H9 (cell line): ENCODE measurements around the gene CYBC1. TPM values are rescaled to one million over a fixed set of nuclear protein-coding genes. Genes with fewer than 3 reads are reported as not detected.
A peak's percentile ranks its signal among the peaks of the same experiment; 100 is the strongest.

ENCODE experiments used
- DNase-seq: peaks from one replicate; pipeline ENCODE4 v3.0.0-alpha.2; 2017
- H2AFZ ChIP-seq: one replicate; pipeline ENCODE4 v1.6.1; 2013; ENCODE audit warnings: mild to moderate bottlenecking, low read length, control low read depth, moderate library complexity
- H2AK5ac ChIP-seq: 2 replicates; pipeline ENCODE4 v1.6.1; 2013; ENCODE audit warnings: low read length, control low read depth, mixed read lengths; ENCODE audit not compliant: insufficient read length
- H2BK120ac ChIP-seq: one replicate; pipeline ENCODE4 v1.6.1; 2013; ENCODE audit warnings: low read depth, mild to moderate bottlenecking, low read length, control low read depth, inconsistent platforms; ENCODE audit not compliant: poor library complexity, severe bottlenecking
- H2BK12ac ChIP-seq: 2 replicates; pipeline ENCODE4 v1.6.1; 2013; ENCODE audit warnings: low read length, control low read depth, mixed read lengths, low read depth; ENCODE audit not compliant: insufficient read length
- H2BK15ac ChIP-seq: 2 replicates; pipeline ENCODE4 v1.6.1; 2013; ENCODE audit warnings: low read depth, low read length, control low read depth
- H2BK20ac ChIP-seq: one replicate; pipeline ENCODE4 v1.6.1; 2013; ENCODE audit warnings: low read depth, mild to moderate bottlenecking, low read length, control low read depth, inconsistent platforms; ENCODE audit not compliant: poor library complexity, severe bottlenecking
- H2BK5ac ChIP-seq: 2 replicates; pipeline ENCODE4 v1.6.1; 2013; ENCODE audit warnings: low read length, control low read depth, mixed read lengths; ENCODE audit not compliant: insufficient read length
- H3K14ac ChIP-seq: 2 replicates; pipeline ENCODE4 v1.6.1; 2013; ENCODE audit warnings: low read length, control low read depth; ENCODE audit not compliant: insufficient read depth
- H3K18ac ChIP-seq: 2 replicates; pipeline ENCODE4 v1.6.1; 2013; ENCODE audit warnings: low read depth, mild to moderate bottlenecking, mixed read lengths, low read length, control low read depth; ENCODE audit not compliant: insufficient read length
- H3K23ac ChIP-seq: 2 replicates; pipeline ENCODE4 v1.6.1; 2013; ENCODE audit warnings: low read length, control low read depth, mixed read lengths, low read depth; ENCODE audit not compliant: insufficient read length
- H3K23me2 ChIP-seq: 2 replicates; pipeline ENCODE4 v1.6.1; 2013; ENCODE audit warnings: low read depth, mild to moderate bottlenecking, mixed read lengths, low read length, control low read depth; ENCODE audit not compliant: insufficient read length, poor library complexity, severe bottlenecking
- H3K27ac ChIP-seq: 2 replicates; pipeline ENCODE4 v1.5.1; 2013; ENCODE audit warnings: low read length, control low read depth, mixed read lengths, low read depth; ENCODE audit not compliant: insufficient read length
- H3K27me3 ChIP-seq: 2 replicates; pipeline ENCODE4 v1.6.1; 2013; ENCODE audit warnings: low read length, control low read depth, inconsistent platforms; ENCODE audit not compliant: insufficient read depth
- H3K4ac ChIP-seq: 2 replicates; pipeline ENCODE4 v1.6.1; 2013; ENCODE audit warnings: low read depth, mild to moderate bottlenecking, control low read depth, inconsistent platforms, low read length, moderate library complexity
- H3K4me1 ChIP-seq: 2 replicates; pipeline ENCODE4 v1.6.1; 2013; ENCODE audit warnings: low read length, control low read depth, inconsistent platforms; ENCODE audit not compliant: insufficient read depth
- H3K4me2 ChIP-seq: 2 replicates; pipeline ENCODE4 v1.6.1; 2013; ENCODE audit warnings: low read length, control low read depth, mixed read lengths; ENCODE audit not compliant: insufficient read length, insufficient read depth
- H3K56ac ChIP-seq: 2 replicates; pipeline ENCODE4 v1.6.1; 2013; ENCODE audit warnings: low read depth, mild to moderate bottlenecking, mixed read lengths, low read length, control low read depth; ENCODE audit not compliant: insufficient read length
- H3K79me1 ChIP-seq: 2 replicates; pipeline ENCODE4 v1.6.1; 2013; ENCODE audit warnings: low read depth, mild to moderate bottlenecking, moderate library complexity, low read length, control low read depth, inconsistent platforms; ENCODE audit not compliant: insufficient read depth, poor library complexity, severe bottlenecking
- H3K79me2 ChIP-seq: 2 replicates; pipeline ENCODE4 v1.6.1; 2013; ENCODE audit warnings: low read length, control low read depth, inconsistent platforms; ENCODE audit not compliant: insufficient read depth
- H3K9ac ChIP-seq: 2 replicates; pipeline ENCODE4 v1.6.1; 2013; ENCODE audit warnings: low read length, control low read depth, mixed read lengths; ENCODE audit not compliant: insufficient read length; ENCODE audit errors: extremely low read depth
- H3K9me3 ChIP-seq: one replicate; pipeline ENCODE4 v1.6.1; 2013; ENCODE audit warnings: low read depth, low read length, inconsistent platforms; ENCODE audit not compliant: control insufficient read depth
- H3T11ph ChIP-seq: one replicate; pipeline ENCODE4 v1.6.1; 2013; ENCODE audit warnings: mild to moderate bottlenecking, low read length, control low read depth, inconsistent platforms
- H4K20me1 ChIP-seq: one replicate; pipeline ENCODE4 v1.6.1; 2013; ENCODE audit not compliant: control insufficient read depth, insufficient read length, insufficient read depth
- H4K5ac ChIP-seq: 2 replicates; pipeline ENCODE4 v1.6.1; 2013; ENCODE audit warnings: low read depth, mild to moderate bottlenecking, mixed read lengths, low read length, control low read depth; ENCODE audit not compliant: insufficient read length
- H4K8ac ChIP-seq: replicated peaks from 2 replicates; pipeline ENCODE4 v1.6.1; 2013; ENCODE audit warnings: low read length, control low read depth, mixed read lengths, low read depth; ENCODE audit not compliant: insufficient read length
- H4K91ac ChIP-seq: 2 replicates; pipeline ENCODE4 v1.6.1; 2013; ENCODE audit warnings: low read depth, mild to moderate bottlenecking, moderate library complexity, mixed read lengths, low read length, control low read depth; ENCODE audit not compliant: insufficient read length
- H3K27ac Mint-ChIP-seq, 3 experiments: 2 replicates in 2 of 3; 3 replicates in 1 of 3; pipeline ENCODE4 v1.8.0; 2020 to 2021; ENCODE audit warnings: mixed read lengths in 3 of 3, mild to moderate bottlenecking in 1 of 3, moderate library complexity in 1 of 3
- H3K27me3 Mint-ChIP-seq: 2 replicates; pipeline ENCODE4 v1.8.0; 2021; ENCODE audit warnings: low read depth, mild to moderate bottlenecking, moderate library complexity, mixed read lengths
- H3K36me3 Mint-ChIP-seq, 3 experiments: 2 replicates in 2 of 3; 3 replicates in 1 of 3; pipeline ENCODE4 v1.8.0; 2020 to 2021; ENCODE audit warnings: low read depth in 3 of 3, mixed read lengths in 3 of 3; ENCODE audit not compliant: insufficient read depth in 1 of 3
- H3K4me1 Mint-ChIP-seq, 2 experiments: 2 replicates each; pipeline ENCODE4 v1.8.0; 2020; ENCODE audit warnings: mixed read lengths in 2 of 2
- H3K4me3 Mint-ChIP-seq, 2 experiments: 2 replicates in 1 of 2; 3 replicates in 1 of 2; pipeline ENCODE4 v1.8.0; 2020 to 2021; ENCODE audit warnings: mild to moderate bottlenecking in 2 of 2, mixed read lengths in 2 of 2, moderate library complexity in 1 of 2
- H3K9me3 Mint-ChIP-seq, 2 experiments: 2 replicates in 1 of 2; 3 replicates in 1 of 2; pipeline ENCODE4 v1.8.0; 2020; ENCODE audit warnings: mild to moderate bottlenecking in 2 of 2, mixed read lengths in 2 of 2, moderate library complexity in 1 of 2
- WGBS: extraction: QIAGEN DNeasy Blood & Tissue Kit; methylation state at CpG from one replicate; pipeline ENCODE4 v1.1.7; 2013; ENCODE audit warnings: missing lambda C conversion rate, low lambda C conversion rate, mixed read lengths; ENCODE audit not compliant: insufficient read length; ENCODE audit errors: extremely low coverage; 5-methylcytosine and 5-hydroxymethylcytosine counted together
- total RNA-seq: library from RNA; stranded (reverse); gene quantifications from 2 replicates; pipeline ENCODE4 v1.2.1, GENCODE V29; 2021
- TF ChIP-seq, protein P1 (sequence below): fragments of 200-600 bp; sonication (generic); conservative IDR thresholded peaks from 3 replicates; pipeline ENCODE4 v1.8.0; 2021; ENCODE audit warnings: antibody characterized with exemption, mild to moderate bottlenecking

CYBC1 gene
- total RNA-seq, 1 experiment from 2014 or later = 81.7 TPM

GRCh38 chr17:82463925-82464566, 13.5 kb upstream of the CYBC1 start:
- H3K9me3 Mint-ChIP-seq = no peaks in the 10 kb centered on the region; a peak in 2 of 5 replicates

More at GRCh38 chr17:82463925-82464566, 13.5 kb upstream of the CYBC1 start:
- peaks cover 5% of the 10 kb centered on the region for H3K23me2 ChIP-seq
- DNase-seq = no peak
- H2BK120ac ChIP-seq = no peak overlapping the region
- H3K4me1 ChIP-seq = no peaks in the 10 kb centered on the region
- no peaks in the 10 kb centered on the region for H3K27me3 Mint-ChIP-seq
- H2AFZ ChIP-seq = no peak overlapping the region
- H3K14ac ChIP-seq = no peak overlapping the region
- no peak overlapping the region for H4K8ac ChIP-seq
- no peak overlapping the region for H3K4ac ChIP-seq
- no peaks in the 10 kb centered on the region for H3K27me3 ChIP-seq
- no peaks in the 10 kb centered on the region for H3K79me2 ChIP-seq
- H2BK15ac ChIP-seq = no peak overlapping the region
- H3K18ac ChIP-seq = no peak overlapping the region
- H2BK20ac ChIP-seq = no peak overlapping the region
- H3T11ph ChIP-seq = no peak overlapping the region
- H3K36me3 Mint-ChIP-seq = peaks cover 37 to 81% (median 80%) of the 10 kb centered on the region in 3 experiments
- no peak overlapping the region for H4K5ac ChIP-seq
- H4K20me1 ChIP-seq = no peaks in the 10 kb centered on the region
- H3K4me3 Mint-ChIP-seq = no peak overlapping the region
- no CpG with 5 or more reads among the region's 7 CpGs for WGBS
- H2AK5ac ChIP-seq = no peak overlapping the region
- no peaks in the 10 kb centered on the region for H3K9me3 ChIP-seq
- H3K27ac Mint-ChIP-seq = 0 out of 7 replicates have a peak overlapping the region, but pooled peaks of 1 of the 3 experiments have one; percentile 64
- no peak overlapping the region for H4K91ac ChIP-seq
- H3K23ac ChIP-seq = no peak overlapping the region
- H2BK5ac ChIP-seq = no peak overlapping the region
- TF ChIP-seq, protein P1, sequence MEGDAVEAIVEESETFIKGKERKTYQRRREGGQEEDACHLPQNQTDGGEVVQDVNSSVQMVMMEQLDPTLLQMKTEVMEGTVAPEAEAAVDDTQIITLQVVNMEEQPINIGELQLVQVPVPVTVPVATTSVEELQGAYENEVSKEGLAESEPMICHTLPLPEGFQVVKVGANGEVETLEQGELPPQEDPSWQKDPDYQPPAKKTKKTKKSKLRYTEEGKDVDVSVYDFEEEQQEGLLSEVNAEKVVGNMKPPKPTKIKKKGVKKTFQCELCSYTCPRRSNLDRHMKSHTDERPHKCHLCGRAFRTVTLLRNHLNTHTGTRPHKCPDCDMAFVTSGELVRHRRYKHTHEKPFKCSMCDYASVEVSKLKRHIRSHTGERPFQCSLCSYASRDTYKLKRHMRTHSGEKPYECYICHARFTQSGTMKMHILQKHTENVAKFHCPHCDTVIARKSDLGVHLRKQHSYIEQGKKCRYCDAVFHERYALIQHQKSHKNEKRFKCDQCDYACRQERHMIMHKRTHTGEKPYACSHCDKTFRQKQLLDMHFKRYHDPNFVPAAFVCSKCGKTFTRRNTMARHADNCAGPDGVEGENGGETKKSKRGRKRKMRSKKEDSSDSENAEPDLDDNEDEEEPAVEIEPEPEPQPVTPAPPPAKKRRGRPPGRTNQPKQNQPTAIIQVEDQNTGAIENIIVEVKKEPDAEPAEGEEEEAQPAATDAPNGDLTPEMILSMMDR = no peak
- no peak overlapping the region for H3K4me2 ChIP-seq
- H3K4me1 Mint-ChIP-seq = peaks cover 2 to 4% of the 10 kb centered on the region in 2 experiments; a peak in 2 of 4 replicates
- no peaks in the 10 kb centered on the region for H3K79me1 ChIP-seq
- no peak overlapping the region for H3K56ac ChIP-seq
- no peak overlapping the region for H3K27ac ChIP-seq
- H2BK12ac ChIP-seq = no peak overlapping the region
- no peak overlapping the region for H3K9ac ChIP-seq
